SK-N-SH (cell line): Measurements from ENCODE around the gene KRT27.

Experiments
- CTCF ChIP-seq: fragments of 200-600 bp; sonication (generic); IDR thresholded peaks from 2 replicates; pipeline ENCODE4 v1.6.1; 2017; ENCODE audit warnings: antibody characterized with exemption, mild to moderate bottlenecking, moderate library complexity
- ELF1 ChIP-seq: IDR thresholded peaks from 2 replicates; pipeline ENCODE4 v1.4.0; 2012
- EZH2phosphoT487 ChIP-seq: fragments of 200-600 bp; sonication (generic); IDR thresholded peaks from 2 replicates; pipeline ENCODE4 v1.6.1; 2017; ENCODE audit warnings: low read depth, mixed run types, mild to moderate bottlenecking, antibody characterized with exemption, moderate library complexity, borderline replicate concordance
- FOXJ3 ChIP-seq: sonication (generic); formaldehyde crosslinking; IDR thresholded peaks from 2 replicates; pipeline ENCODE4 v1.5.1; 2020; ENCODE audit warnings: mild to moderate bottlenecking, missing genetic modification reagents
- FOXM1 ChIP-seq: IDR thresholded peaks from 2 replicates; pipeline ENCODE4 v1.4.0; 2012; ENCODE audit warnings: low read depth, mild to moderate bottlenecking
- GATA2 ChIP-seq: sonication (generic); formaldehyde crosslinking; IDR thresholded peaks from 2 replicates; pipeline ENCODE4 v1.5.0; 2020; ENCODE audit warnings: mild to moderate bottlenecking, missing genetic modification reagents
- POLR2AphosphoS5 ChIP-seq: IDR thresholded peaks from 2 replicates; pipeline ENCODE4 v1.6.1; 2012; ENCODE audit warnings: low read depth, low read length
- RAD21 ChIP-seq: IDR thresholded peaks from 2 replicates; pipeline ENCODE4 v1.6.1; 2012; ENCODE audit warnings: mild to moderate bottlenecking, low read length
- TAF1 ChIP-seq: IDR thresholded peaks from 2 replicates; pipeline ENCODE4 v1.6.1; 2012; ENCODE audit warnings: low read depth, mild to moderate bottlenecking, low read length, moderate library complexity, borderline replicate concordance
- TCF12 ChIP-seq: IDR thresholded peaks from 2 replicates; pipeline ENCODE4 v1.4.0; 2012
- TEAD4 ChIP-seq: IDR thresholded peaks from 2 replicates; pipeline ENCODE4 v1.4.0; 2012; ENCODE audit warnings: mild to moderate bottlenecking, borderline replicate concordance; ENCODE audit not compliant: insufficient read depth
- ZBTB33 ChIP-seq: IDR thresholded peaks from 2 replicates; pipeline ENCODE4 v1.4.0; 2012; ENCODE audit warnings: low read depth, borderline replicate concordance
- TF ChIP-seq, protein P1 (sequence below): IDR thresholded peaks from 2 replicates; pipeline ENCODE4 v1.6.1; 2012; ENCODE audit warnings: mild to moderate bottlenecking, low read depth, low read length, moderate library complexity

- TF ChIP-seq CTCF (no peak), FOXJ3 (no peak), FOXM1 (no peak), TAF1 (no peak), POLR2AphosphoS5 (no peak), ZBTB33 (no peak), EZH2phosphoT487 (no peak), RAD21 (no peak), ELF1 (no peak), TEAD4 (no peak), TCF12 (no peak), GATA2 (CRISPR knock-in tag) (no peak)
- TF ChIP-seq, protein P1, sequence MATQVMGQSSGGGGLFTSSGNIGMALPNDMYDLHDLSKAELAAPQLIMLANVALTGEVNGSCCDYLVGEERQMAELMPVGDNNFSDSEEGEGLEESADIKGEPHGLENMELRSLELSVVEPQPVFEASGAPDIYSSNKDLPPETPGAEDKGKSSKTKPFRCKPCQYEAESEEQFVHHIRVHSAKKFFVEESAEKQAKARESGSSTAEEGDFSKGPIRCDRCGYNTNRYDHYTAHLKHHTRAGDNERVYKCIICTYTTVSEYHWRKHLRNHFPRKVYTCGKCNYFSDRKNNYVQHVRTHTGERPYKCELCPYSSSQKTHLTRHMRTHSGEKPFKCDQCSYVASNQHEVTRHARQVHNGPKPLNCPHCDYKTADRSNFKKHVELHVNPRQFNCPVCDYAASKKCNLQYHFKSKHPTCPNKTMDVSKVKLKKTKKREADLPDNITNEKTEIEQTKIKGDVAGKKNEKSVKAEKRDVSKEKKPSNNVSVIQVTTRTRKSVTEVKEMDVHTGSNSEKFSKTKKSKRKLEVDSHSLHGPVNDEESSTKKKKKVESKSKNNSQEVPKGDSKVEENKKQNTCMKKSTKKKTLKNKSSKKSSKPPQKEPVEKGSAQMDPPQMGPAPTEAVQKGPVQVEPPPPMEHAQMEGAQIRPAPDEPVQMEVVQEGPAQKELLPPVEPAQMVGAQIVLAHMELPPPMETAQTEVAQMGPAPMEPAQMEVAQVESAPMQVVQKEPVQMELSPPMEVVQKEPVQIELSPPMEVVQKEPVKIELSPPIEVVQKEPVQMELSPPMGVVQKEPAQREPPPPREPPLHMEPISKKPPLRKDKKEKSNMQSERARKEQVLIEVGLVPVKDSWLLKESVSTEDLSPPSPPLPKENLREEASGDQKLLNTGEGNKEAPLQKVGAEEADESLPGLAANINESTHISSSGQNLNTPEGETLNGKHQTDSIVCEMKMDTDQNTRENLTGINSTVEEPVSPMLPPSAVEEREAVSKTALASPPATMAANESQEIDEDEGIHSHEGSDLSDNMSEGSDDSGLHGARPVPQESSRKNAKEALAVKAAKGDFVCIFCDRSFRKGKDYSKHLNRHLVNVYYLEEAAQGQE = no peak
Measured at GRCh38 chr17:40727447-40728231, 54.7 kb downstream of the KRT27 start.
